Omental fat pad (tissue), 4 donors: Measurements from ENCODE around the gene MARK2. TPM values are rescaled to one million over a fixed set of nuclear protein-coding genes. Genes with fewer than 3 reads are reported as not detected.

Source experiments
- ATAC-seq: fragments of 150-250 bp; one replicate; pipeline ENCODE4 v1.9.1; 2016; ENCODE audit warnings: mild to moderate bottlenecking, moderate library complexity; ENCODE audit not compliant: low FRiP score
- DNase-seq: peaks from one replicate; pipeline ENCODE4 v3.0.0-alpha.2; 2019; ENCODE audit warnings: low spot score
- total RNA-seq, 4 donors: library from RNA; depleted of rRNA; stranded (reverse); fragments of >200 nt; gene quantifications; one replicate each; pipeline ENCODE4 v1.1.0, GENCODE V29; 2016
- TF ChIP-seq, protein P1 (sequence below), 3 donors: fragments of 450-650 bp; IDR thresholded peaks; one replicate each; pipeline ENCODE4 v1.5.1; 2016 to 2017; ENCODE audit warnings: antibody characterized with exemption in 3 of 3, mild to moderate bottlenecking in 3 of 3, moderate library complexity in 2 of 3

Gene MARK2
- total RNA-seq = 10 to 100 TPM; 14.8 to 27.1 (median 23.4) TPM

DNA sequence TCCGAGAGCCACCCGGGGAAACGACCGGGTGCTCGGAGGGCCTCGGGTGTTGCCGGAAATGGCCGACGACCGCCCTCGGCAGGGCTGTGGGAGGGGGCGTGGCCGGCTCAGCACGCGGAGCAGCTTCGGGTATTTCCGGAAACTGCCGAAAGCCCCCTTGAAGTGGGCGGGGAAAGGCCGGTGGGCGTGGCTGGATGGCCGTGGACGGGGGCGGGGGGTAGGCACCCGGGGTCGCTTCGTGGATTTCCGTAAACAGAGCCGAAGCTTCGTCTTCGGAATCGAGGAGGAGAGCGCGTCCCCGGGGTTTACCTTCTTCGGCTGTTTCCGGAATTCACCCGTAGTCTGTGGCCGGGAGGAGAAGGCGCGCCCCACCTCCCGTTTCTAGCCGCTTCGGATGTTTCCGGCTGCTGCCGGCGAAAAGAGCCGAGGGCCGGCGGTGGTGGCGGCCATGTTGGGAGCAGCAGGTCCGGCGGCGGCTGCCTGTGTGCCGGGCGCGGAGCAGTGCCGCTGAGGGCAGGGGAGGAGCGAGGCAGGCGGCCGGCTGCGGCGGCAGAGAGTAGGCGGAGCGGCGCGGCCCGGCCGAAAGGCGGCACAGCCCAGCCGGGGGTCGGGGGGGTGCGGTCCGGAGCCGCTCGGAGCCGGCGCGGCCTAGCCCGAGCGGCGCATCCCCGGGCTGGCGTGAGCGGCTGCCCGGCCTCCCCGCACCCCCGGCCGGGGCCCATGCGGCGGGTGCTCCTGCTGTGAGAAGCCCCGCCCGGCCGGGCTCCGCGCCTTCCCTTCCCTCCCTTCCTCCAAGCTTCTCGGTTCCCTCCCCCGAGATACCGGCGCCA, at the start of gene MARK2:
Gene MARK2, plus strand, starts transcription at position 433 of the 830 bp plus-strand sequence. Its CDS starts 397 bp downstream, at position 830.
- TF ChIP-seq, protein P1, sequence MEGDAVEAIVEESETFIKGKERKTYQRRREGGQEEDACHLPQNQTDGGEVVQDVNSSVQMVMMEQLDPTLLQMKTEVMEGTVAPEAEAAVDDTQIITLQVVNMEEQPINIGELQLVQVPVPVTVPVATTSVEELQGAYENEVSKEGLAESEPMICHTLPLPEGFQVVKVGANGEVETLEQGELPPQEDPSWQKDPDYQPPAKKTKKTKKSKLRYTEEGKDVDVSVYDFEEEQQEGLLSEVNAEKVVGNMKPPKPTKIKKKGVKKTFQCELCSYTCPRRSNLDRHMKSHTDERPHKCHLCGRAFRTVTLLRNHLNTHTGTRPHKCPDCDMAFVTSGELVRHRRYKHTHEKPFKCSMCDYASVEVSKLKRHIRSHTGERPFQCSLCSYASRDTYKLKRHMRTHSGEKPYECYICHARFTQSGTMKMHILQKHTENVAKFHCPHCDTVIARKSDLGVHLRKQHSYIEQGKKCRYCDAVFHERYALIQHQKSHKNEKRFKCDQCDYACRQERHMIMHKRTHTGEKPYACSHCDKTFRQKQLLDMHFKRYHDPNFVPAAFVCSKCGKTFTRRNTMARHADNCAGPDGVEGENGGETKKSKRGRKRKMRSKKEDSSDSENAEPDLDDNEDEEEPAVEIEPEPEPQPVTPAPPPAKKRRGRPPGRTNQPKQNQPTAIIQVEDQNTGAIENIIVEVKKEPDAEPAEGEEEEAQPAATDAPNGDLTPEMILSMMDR (IDR thresholded peaks at IDR 0.05) = no peak
- ATAC-seq = peak; percentile 87

DNA sequence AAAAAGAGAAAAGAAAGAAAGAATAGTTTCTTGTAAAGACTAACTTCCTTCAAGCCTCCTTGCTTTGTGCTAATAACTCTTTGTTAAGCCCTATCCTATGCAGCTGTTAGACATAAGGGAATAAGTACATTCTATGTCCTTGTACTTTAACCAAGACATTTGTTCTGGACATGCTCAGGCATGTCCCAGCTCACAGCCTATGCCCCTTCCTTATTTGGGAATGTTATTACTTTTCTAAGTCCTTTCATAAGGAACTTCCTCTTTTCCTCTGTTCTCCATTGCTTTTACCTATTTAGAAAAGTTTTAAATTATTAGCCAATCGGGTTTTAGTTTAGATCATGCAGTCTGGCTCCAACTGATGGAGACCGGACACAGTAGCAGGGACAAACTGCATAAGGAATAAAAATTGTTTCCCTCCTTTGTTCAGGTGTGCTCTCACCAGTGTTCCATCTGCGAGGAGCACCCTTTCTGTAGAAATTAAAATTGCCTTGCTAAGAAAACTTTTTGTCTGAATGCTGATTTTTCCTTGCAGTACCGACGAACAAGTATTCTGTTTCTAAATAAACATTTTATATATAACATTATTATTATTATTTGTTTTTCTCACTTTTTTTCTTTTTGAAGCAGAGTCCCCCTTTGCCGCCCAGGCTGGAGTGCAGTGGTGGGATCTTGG, 47.3 kb upstream of the MARK2 start:
- TF ChIP-seq, protein P1 (IDR thresholded peaks at IDR 0.05) = no peak
- no peak for ATAC-seq

More for the DNA sequence above, at the start of gene MARK2:
- DNase-seq = peak; percentile 98

DNA sequence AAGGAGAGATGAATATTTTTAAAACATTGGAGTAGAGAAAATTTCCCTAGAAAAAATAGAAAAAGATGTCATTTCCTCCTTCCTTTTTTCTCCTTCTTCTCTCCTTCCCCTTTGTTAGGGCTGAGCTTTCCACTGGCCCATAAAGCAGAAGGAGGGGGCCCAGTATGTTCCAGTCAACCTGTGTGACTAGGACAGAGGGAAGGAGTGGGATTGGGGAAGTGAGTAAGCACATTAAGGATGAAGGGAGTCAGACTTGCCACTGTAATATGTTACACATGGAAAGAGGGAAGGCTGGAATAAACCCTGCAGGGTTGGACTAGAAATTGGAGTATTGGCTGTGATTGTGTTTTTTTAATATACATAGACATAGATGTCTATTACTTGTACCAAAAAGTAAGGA, 45.7 kb upstream of the MARK2 start:
- DNase-seq (no peak), ATAC-seq (no peak)
- TF ChIP-seq, protein P1 (IDR thresholded peaks at IDR 0.05) = no peak

More for the DNA sequence above, 47.3 kb upstream of the MARK2 start:
- no peak for DNase-seq

DNA sequence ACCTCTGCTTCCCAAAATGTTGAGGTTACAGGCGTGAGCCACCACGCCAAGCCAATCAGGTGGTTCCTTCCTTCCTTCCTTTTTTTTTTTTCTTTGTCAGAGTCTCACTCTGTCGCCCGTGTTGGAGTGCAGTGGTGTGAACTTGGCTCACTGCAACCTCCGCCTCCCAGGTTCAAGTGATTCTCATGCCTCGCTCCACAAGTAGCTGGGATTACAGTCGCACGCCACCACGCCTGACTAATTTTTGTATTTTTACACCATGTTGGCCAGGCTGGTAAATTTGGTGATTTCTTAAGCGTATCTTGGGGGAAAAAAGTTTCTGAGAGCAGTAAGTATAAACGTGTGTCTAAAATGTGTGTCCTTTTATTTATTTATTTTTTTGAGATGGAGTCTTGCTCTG, 43.8 kb upstream of the MARK2 start:
- ATAC-seq (no peak), DNase-seq (no peak)
- TF ChIP-seq, protein P1 (IDR thresholded peaks at IDR 0.05) = no peak

DNA sequence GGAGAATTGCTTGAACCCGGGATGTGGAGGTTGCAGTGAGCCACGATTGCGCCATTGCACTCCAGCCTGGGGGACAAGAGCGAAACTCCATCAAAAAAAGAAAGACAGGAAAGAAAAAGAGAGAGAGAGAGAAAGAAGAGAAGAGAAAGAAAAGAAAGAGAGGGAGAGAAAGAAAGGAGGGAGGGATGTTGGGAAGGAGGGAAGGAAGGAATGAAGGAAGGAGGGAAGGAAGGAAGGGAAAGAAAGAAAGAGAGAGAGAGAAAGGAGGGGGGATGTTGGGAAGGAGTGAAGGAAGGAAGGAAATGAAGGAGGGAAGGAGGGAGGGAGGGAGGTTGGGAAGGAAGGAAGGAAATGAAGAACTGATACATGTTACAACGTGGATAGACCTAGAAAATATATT, 38.0 kb upstream of the MARK2 start:
- TF ChIP-seq, protein P1 (IDR thresholded peaks at IDR 0.05) = no peak
- no peak for ATAC-seq
- DNase-seq = no peak

DNA sequence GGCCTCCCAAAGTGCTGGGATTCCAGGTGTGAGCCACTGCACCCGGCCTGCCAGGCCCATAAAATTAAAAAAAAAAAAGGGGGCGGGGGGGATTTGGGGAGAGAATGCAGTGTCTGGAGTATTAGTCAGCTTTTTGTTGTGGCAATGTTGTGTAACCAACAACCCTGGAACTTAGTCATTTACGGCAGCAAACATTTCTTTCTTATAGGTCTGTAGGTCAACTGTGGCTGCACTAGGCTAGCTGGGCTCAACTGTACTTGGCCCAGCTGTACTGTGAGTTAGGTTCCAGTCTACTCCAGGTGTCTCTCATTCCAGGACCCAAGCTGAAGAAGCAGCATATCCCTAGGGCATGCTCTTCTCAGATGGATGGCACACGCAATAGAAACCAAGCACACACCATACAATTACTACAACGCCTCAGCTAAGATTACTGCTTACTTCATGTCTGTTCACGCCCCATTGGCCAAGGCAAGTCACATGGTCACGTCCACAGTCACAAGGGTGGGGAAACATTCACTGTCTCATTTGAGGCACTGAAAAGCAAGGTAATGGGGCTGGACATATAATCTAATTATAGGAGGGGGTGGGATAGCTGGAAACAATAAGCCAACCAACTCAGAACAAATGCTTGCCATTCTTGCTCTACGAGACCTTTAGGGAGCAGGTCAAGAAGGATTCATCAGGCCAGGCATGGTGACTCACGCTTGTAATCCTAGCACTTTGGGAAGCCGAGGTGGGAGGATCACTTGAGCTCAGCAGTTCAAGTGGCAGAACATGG, 36.1 kb upstream of the MARK2 start:
- no peak for ATAC-seq
- no peak for DNase-seq
- TF ChIP-seq, protein P1 (IDR thresholded peaks at IDR 0.05) = no peak
